ACC112 (cell line): ENCODE measurements around the gene MANSC4.

Experiments
- H2AFZ ChIP-seq: fragments of 200-600 bp; sonication (generic); one replicate; pipeline ENCODE4 v1.6.0; 2017; ENCODE audit warnings: antibody characterized with exemption, low read length; ENCODE audit not compliant: unreplicated experiment
- H3K27ac ChIP-seq: fragments of 200-600 bp; sonication (generic); 2 replicates; pipeline ENCODE4 v1.5.1; 2014; ENCODE audit warnings: low read depth, mild to moderate bottlenecking, antibody characterized with exemption, low read length, moderate library complexity
- H3K27me3 ChIP-seq: fragments of 200-600 bp; sonication (generic); 2 replicates; pipeline ENCODE4 v1.6.1; 2014; ENCODE audit warnings: mild to moderate bottlenecking, antibody characterized with exemption, low read length, moderate library complexity, mixed read lengths; ENCODE audit not compliant: insufficient read depth
- H3K36me3 ChIP-seq: fragments of 200-600 bp; sonication (generic); 2 replicates; pipeline ENCODE4 v1.6.1; 2016; ENCODE audit warnings: mild to moderate bottlenecking, antibody characterized with exemption, low read length, moderate library complexity, mixed read lengths; ENCODE audit not compliant: insufficient read depth
- H3K4me1 ChIP-seq: fragments of 200-600 bp; sonication (generic); one replicate; pipeline ENCODE4 v1.6.1; 2016; ENCODE audit warnings: low read length, mixed read lengths; ENCODE audit not compliant: insufficient read depth, unreplicated experiment, control insufficient read depth
- H3K4me3 ChIP-seq: fragments of 200-600 bp; sonication (generic); 2 replicates; pipeline ENCODE4 v1.5.1; 2014; ENCODE audit warnings: mild to moderate bottlenecking, low read depth, low read length
- H3K79me2 ChIP-seq: fragments of 200-600 bp; sonication (generic); one replicate; pipeline ENCODE4 v1.6.0; 2016; ENCODE audit warnings: low read length; ENCODE audit not compliant: control insufficient read depth, unreplicated experiment, insufficient read depth

Gene MANSC4

GRCh38 chr12:27814851-27815591 lies 35.0 kb upstream of the MANSC4 start:
- Histone ChIP-seq H2AFZ (no peak overlapping the region), H3K27me3 (no peaks in the 10 kb centered on the region), H3K27ac (no peak overlapping the region), H3K79me2 (no peaks in the 10 kb centered on the region), H3K4me1 (no peaks in the 10 kb centered on the region), H3K4me3 (no peak overlapping the region), H3K36me3 (no peaks in the 10 kb centered on the region)

GRCh38 chr12:27814411-27814810 lies 34.4 kb upstream of the MANSC4 start:
- Histone ChIP-seq H3K4me3 (no peak overlapping the region), H3K4me1 (no peaks in the 10 kb centered on the region), H3K27ac (no peak overlapping the region), H3K79me2 (no peaks in the 10 kb centered on the region), H3K27me3 (no peaks in the 10 kb centered on the region), H3K36me3 (no peaks in the 10 kb centered on the region), H2AFZ (no peak overlapping the region)

GRCh38 chr12:27812502-27812901 lies 32.5 kb upstream of the MANSC4 start:
- H3K36me3 ChIP-seq, result no peaks in the 10 kb centered on the region
- no peak overlapping the region for H3K27ac ChIP-seq
- no peaks in the 10 kb centered on the region for H3K27me3 ChIP-seq
- no peak overlapping the region for H2AFZ ChIP-seq
- H3K4me3 ChIP-seq, result no peak overlapping the region
- H3K4me1 ChIP-seq, result no peaks in the 10 kb centered on the region
- no peaks in the 10 kb centered on the region for H3K79me2 ChIP-seq

GRCh38 chr12:27810756-27811155 lies 30.7 kb upstream of the MANSC4 start:
- no peak overlapping the region for H2AFZ ChIP-seq
- no peak overlapping the region for H3K4me3 ChIP-seq
- no peaks in the 10 kb centered on the region for H3K79me2 ChIP-seq
- no peaks in the 10 kb centered on the region for H3K27me3 ChIP-seq
- H3K36me3 ChIP-seq, result no peaks in the 10 kb centered on the region
- no peak overlapping the region for H3K27ac ChIP-seq
- no peaks in the 10 kb centered on the region for H3K4me1 ChIP-seq

- Histone ChIP-seq H3K27ac (no peak overlapping the region), H3K79me2 (no peaks in the 10 kb centered on the region), H3K36me3 (no peaks in the 10 kb centered on the region), H3K4me1 (no peaks in the 10 kb centered on the region), H3K27me3 (no peaks in the 10 kb centered on the region), H3K4me3 (no peak overlapping the region), H2AFZ (no peak overlapping the region)
Measured at GRCh38 chr12:27808841-27809240, 28.8 kb upstream of the MANSC4 start.

- no peaks in the 10 kb centered on the region for H3K27me3 ChIP-seq
- no peaks in the 10 kb centered on the region for H3K36me3 ChIP-seq
- no peaks in the 10 kb centered on the region for H3K79me2 ChIP-seq
- H3K4me3 ChIP-seq, result no peak overlapping the region
- H3K27ac ChIP-seq, result no peak overlapping the region
- no peak overlapping the region for H2AFZ ChIP-seq
- no peaks in the 10 kb centered on the region for H3K4me1 ChIP-seq
Measured at GRCh38 chr12:27807063-27807703, 27.1 kb upstream of the MANSC4 start.

GRCh38 chr12:27806259-27806658 lies 26.2 kb upstream of the MANSC4 start:
- H3K27me3 ChIP-seq, result no peaks in the 10 kb centered on the region
- no peaks in the 10 kb centered on the region for H3K4me1 ChIP-seq
- no peak overlapping the region for H3K4me3 ChIP-seq
- no peak overlapping the region for H2AFZ ChIP-seq
- no peaks in the 10 kb centered on the region for H3K36me3 ChIP-seq
- H3K79me2 ChIP-seq, result no peaks in the 10 kb centered on the region
- H3K27ac ChIP-seq, result no peak overlapping the region

GRCh38 chr12:27805238-27805637 lies 25.2 kb upstream of the MANSC4 start:
- H3K4me1 ChIP-seq, result no peaks in the 10 kb centered on the region
- no peak overlapping the region for H2AFZ ChIP-seq
- H3K27ac ChIP-seq, result no peak overlapping the region
- H3K4me3 ChIP-seq, result no peak overlapping the region
- H3K36me3 ChIP-seq, result no peaks in the 10 kb centered on the region
- H3K79me2 ChIP-seq, result no peaks in the 10 kb centered on the region
- H3K27me3 ChIP-seq, result no peaks in the 10 kb centered on the region

GRCh38 chr12:27802936-27803335 lies 22.9 kb upstream of the MANSC4 start:
- no peaks in the 10 kb centered on the region for H3K4me1 ChIP-seq
- H3K4me3 ChIP-seq, result no peak overlapping the region
- H3K27ac ChIP-seq, result no peak overlapping the region
- H3K27me3 ChIP-seq, result no peaks in the 10 kb centered on the region
- no peaks in the 10 kb centered on the region for H3K79me2 ChIP-seq
- 0 out of 2 replicates have a peak, but pooled peaks cover 4% of the 10 kb centered on the region for H3K36me3 ChIP-seq
- no peak overlapping the region for H2AFZ ChIP-seq

- Histone ChIP-seq H3K4me1 (no peaks in the 10 kb centered on the region), H3K79me2 (no peaks in the 10 kb centered on the region), H2AFZ (no peak overlapping the region), H3K4me3 (no peak overlapping the region), H3K27ac (no peak overlapping the region), H3K27me3 (no peaks in the 10 kb centered on the region), H3K36me3 (0 out of 2 replicates have a peak, but pooled peaks cover 4% of the 10 kb centered on the region)
Measured at GRCh38 chr12:27802511-27802910, 22.5 kb upstream of the MANSC4 start.

- Histone ChIP-seq H3K4me1 (no peaks in the 10 kb centered on the region), H3K27me3 (no peaks in the 10 kb centered on the region), H3K27ac (no peak overlapping the region), H3K79me2 (no peaks in the 10 kb centered on the region), H3K36me3 (0 out of 2 replicates have a peak, but pooled peaks cover 6% of the 10 kb centered on the region), H2AFZ (no peak overlapping the region), H3K4me3 (no peak overlapping the region)
Measured at GRCh38 chr12:27801630-27802029, 21.6 kb upstream of the MANSC4 start.
